Measurements from ENCODE around the gene EGFLAM. TPM values are rescaled to one million over a fixed set of nuclear protein-coding genes. Genes with fewer than 3 reads are reported as not detected.

The EGFLAM gene
- total RNA-seq, 1 experiment from 2014 or later, result 0.33 TPM

- Histone ChIP-seq H3K9ac (ENCODE audit: extremely low read depth, insufficient read length, low read length) (no peak overlapping the region), H3T11ph (ENCODE audit: low read length) (no peak overlapping the region), H3K27ac (ENCODE audit: insufficient read length, low read depth, low read length) (no peak overlapping the region), H3K79me1 (ENCODE audit: insufficient read depth, low read depth, low read length, poor library complexity, severe bottlenecking) (no peaks in the 10 kb centered on the region), H3K4me2 (ENCODE audit: insufficient read depth, insufficient read length, low read length) (no peak overlapping the region), H4K20me1 (ENCODE audit: control insufficient read depth, insufficient read depth, insufficient read length) (no peaks in the 10 kb centered on the region), H3K27me3 (ENCODE audit: insufficient read depth, low read length) (no peaks in the 10 kb centered on the region), H2BK15ac (ENCODE audit: low read depth, low read length) (no peak overlapping the region), H4K5ac (ENCODE audit: insufficient read length, low read depth, low read length) (no peak overlapping the region), H3K56ac (ENCODE audit: insufficient read length, low read depth, low read length) (no peak overlapping the region), H2AK5ac (ENCODE audit: insufficient read length, low read length) (no peak overlapping the region), H3K4ac (ENCODE audit: low read depth, low read length) (no peak overlapping the region), H3K23me2 (ENCODE audit: insufficient read length, low read depth, low read length, poor library complexity, severe bottlenecking) (no peaks in the 10 kb centered on the region), H3K4me1 (ENCODE audit: insufficient read depth, low read length) (no peaks in the 10 kb centered on the region), H2BK5ac (ENCODE audit: insufficient read length, low read length) (no peak overlapping the region), H2BK120ac (ENCODE audit: low read depth, low read length, poor library complexity, severe bottlenecking) (no peak overlapping the region), H3K23ac (ENCODE audit: insufficient read length, low read depth, low read length) (no peak overlapping the region), H3K14ac (ENCODE audit: insufficient read depth, low read length) (no peak overlapping the region), H2BK12ac (ENCODE audit: insufficient read length, low read depth, low read length) (no peak overlapping the region), H2AFZ (ENCODE audit: low read length) (no peak overlapping the region), H2BK20ac (ENCODE audit: low read depth, low read length, poor library complexity, severe bottlenecking) (no peak overlapping the region), H4K8ac (replicated peaks; ENCODE audit: insufficient read length, low read depth, low read length) (no peak overlapping the region), H3K9me3 (ENCODE audit: control insufficient read depth, low read depth, low read length) (no peaks in the 10 kb centered on the region), H3K18ac (ENCODE audit: insufficient read length, low read depth, low read length) (no peak overlapping the region), H3K79me2 (ENCODE audit: insufficient read depth, low read length) (no peaks in the 10 kb centered on the region), H4K91ac (ENCODE audit: insufficient read length, low read depth, low read length) (no peak overlapping the region)
- Mint-ChIP-seq H3K36me3 (ENCODE audit: insufficient read depth in 1 of 3, low read depth in 3 of 3) (peaks cover 0 to 3% (median 2%) of the 10 kb centered on the region in 3 experiments; a peak in 1 of 7 replicates), H3K9me3 (peaks cover 10 to 13% of the 10 kb centered on the region in 2 experiments; a peak in 4 of 5 replicates), H3K4me1 (peaks cover 4 to 5% of the 10 kb centered on the region in 2 experiments; a peak in 2 of 4 replicates), H3K27me3 (ENCODE audit: low read depth) (no peaks in the 10 kb centered on the region; the same call in 1 of the 2 replicates), H3K27ac (no peak overlapping the region), H3K4me3 (no peak overlapping the region)
- DNase-seq, result no peak
- TF ChIP-seq CTCF (conservative IDR thresholded peaks at IDR 0.05), result no peak
- whole genome bisulfite sequencing (ENCODE audit: extremely low coverage, insufficient read length, low lambda C conversion rate), result no CpG with 5 or more reads among the region's 1 CpG
Measured at GRCh38 chr5:38299585-38299984, 41.2 kb downstream of the EGFLAM start.
